Neural cell (in vitro differentiated cells): ENCODE data around the gene DDX21.
"Not testable (repeated sequence)": the region's sequence is repeated elsewhere in the genome, so short reads cannot be mapped to it uniquely, and the experiment has no call there.

ENCODE experiments used
- CTCF ChIP-seq: fragments of 450-650 bp; IDR thresholded peaks from 2 replicates; pipeline ENCODE4 v1.5.1; 2014; ENCODE audit warnings: antibody characterized with exemption, mild to moderate bottlenecking, moderate library complexity; ENCODE audit not compliant: poor library complexity, severe bottlenecking
- MXI1 ChIP-seq: fragments of 450-650 bp; conservative IDR thresholded peaks from 2 replicates; pipeline ENCODE4 v1.6.1; 2014; ENCODE audit warnings: antibody characterized with exemption, mild to moderate bottlenecking; ENCODE audit not compliant: poor library complexity, severe bottlenecking
- POLR2AphosphoS5 ChIP-seq: IDR thresholded peaks from 2 replicates; pipeline ENCODE4 v1.6.1; 2012
- RAD21 ChIP-seq: fragments of 450-650 bp; conservative IDR thresholded peaks from 2 replicates; pipeline ENCODE4 v1.6.1; 2014; ENCODE audit warnings: antibody characterized with exemption, mild to moderate bottlenecking, moderate library complexity
- REST ChIP-seq: IDR thresholded peaks from 2 replicates; pipeline ENCODE4 v1.6.1; 2012; ENCODE audit warnings: borderline replicate concordance
- SMC3 ChIP-seq: fragments of 450-650 bp; conservative IDR thresholded peaks from 2 replicates; pipeline ENCODE4 v1.6.1; 2014; ENCODE audit warnings: antibody characterized with exemption, mild to moderate bottlenecking, moderate library complexity; ENCODE audit not compliant: poor library complexity
- TAF1 ChIP-seq: IDR thresholded peaks from 2 replicates; pipeline ENCODE4 v1.6.1; 2012; ENCODE audit warnings: low read depth

GRCh38 chr10:68932860-68933259 is 23.1 kb upstream of the DDX21 start:
- TF ChIP-seq RAD21, REST, CTCF, MXI1, TAF1, POLR2AphosphoS5, SMC3: not testable (repeated sequence)
